ENCODE measurements around the gene WASF3.

- TF ChIP-seq, protein P1, sequence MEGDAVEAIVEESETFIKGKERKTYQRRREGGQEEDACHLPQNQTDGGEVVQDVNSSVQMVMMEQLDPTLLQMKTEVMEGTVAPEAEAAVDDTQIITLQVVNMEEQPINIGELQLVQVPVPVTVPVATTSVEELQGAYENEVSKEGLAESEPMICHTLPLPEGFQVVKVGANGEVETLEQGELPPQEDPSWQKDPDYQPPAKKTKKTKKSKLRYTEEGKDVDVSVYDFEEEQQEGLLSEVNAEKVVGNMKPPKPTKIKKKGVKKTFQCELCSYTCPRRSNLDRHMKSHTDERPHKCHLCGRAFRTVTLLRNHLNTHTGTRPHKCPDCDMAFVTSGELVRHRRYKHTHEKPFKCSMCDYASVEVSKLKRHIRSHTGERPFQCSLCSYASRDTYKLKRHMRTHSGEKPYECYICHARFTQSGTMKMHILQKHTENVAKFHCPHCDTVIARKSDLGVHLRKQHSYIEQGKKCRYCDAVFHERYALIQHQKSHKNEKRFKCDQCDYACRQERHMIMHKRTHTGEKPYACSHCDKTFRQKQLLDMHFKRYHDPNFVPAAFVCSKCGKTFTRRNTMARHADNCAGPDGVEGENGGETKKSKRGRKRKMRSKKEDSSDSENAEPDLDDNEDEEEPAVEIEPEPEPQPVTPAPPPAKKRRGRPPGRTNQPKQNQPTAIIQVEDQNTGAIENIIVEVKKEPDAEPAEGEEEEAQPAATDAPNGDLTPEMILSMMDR (IDR thresholded peaks at IDR 0.05 in 2 of 3, conservative IDR thresholded peaks at IDR 0.05 in 1 of 3; ENCODE audit: borderline replicate concordance in 1 of 3, insufficient read depth in 1 of 3, low read depth in 2 of 3, low read length in 2 of 3), result no peak
- TF ChIP-seq POLR2A (IDR thresholded peaks at IDR 0.05; ENCODE audit: borderline replicate concordance, extremely low read depth, insufficient read depth, insufficient read length) (no peak), REST (IDR thresholded peaks at IDR 0.05; ENCODE audit: low read depth) (no peak), EZH2 (IDR thresholded peaks at IDR 0.05) (no peak), CBX3 (IDR thresholded peaks at IDR 0.05; ENCODE audit: low read depth) (no peak)
These were observed 161.4 kb downstream of the WASF3 start for GRCh38 chr13:26718872-26719271.
